ENCODE data around the gene PTGER3. TPM values are rescaled to one million over a fixed set of nuclear protein-coding genes. Genes with fewer than 3 reads are reported as not detected.

PTGER3 gene
- total RNA-seq, 1 donor from 2014 or later: not detected

GRCh38 chr1:70970407-70970806 lies 77.2 kb downstream of the PTGER3 start:
- no peak for DNase-seq (ENCODE audit: low read depth, low spot score)
- no peak overlapping the region for H3K4me3 Mint-ChIP-seq
- no peaks in the 10 kb centered on the region for H3K4me1 Mint-ChIP-seq
- TF ChIP-seq CTCF (conservative IDR thresholded peaks at IDR 0.05): no peak
- H3K27me3 Mint-ChIP-seq (ENCODE audit: low read depth): peaks cover 14% of the 10 kb centered on the region
- H3K27ac Mint-ChIP-seq (ENCODE audit: unreplicated experiment): no peak overlapping the region
- peaks cover 5% of the 10 kb centered on the region for H3K9me3 Mint-ChIP-seq
- H3K36me3 Mint-ChIP-seq (ENCODE audit: low read depth): no peaks in the 10 kb centered on the region

- Mint-ChIP-seq H3K4me3 (no peak overlapping the region), H3K36me3 (ENCODE audit: low read depth) (no peaks in the 10 kb centered on the region), H3K27me3 (ENCODE audit: low read depth) (peaks cover 9% of the 10 kb centered on the region), H3K4me1 (no peaks in the 10 kb centered on the region), H3K27ac (ENCODE audit: unreplicated experiment) (no peak overlapping the region), H3K9me3 (peaks cover 5% of the 10 kb centered on the region)
- TF ChIP-seq CTCF (conservative IDR thresholded peaks at IDR 0.05): peak; percentile 62
- DNase-seq (ENCODE audit: low read depth, low spot score): no peak
Observed at GRCh38 chr1:70966018-70966638, 81.5 kb downstream of the PTGER3 start.

DNA sequence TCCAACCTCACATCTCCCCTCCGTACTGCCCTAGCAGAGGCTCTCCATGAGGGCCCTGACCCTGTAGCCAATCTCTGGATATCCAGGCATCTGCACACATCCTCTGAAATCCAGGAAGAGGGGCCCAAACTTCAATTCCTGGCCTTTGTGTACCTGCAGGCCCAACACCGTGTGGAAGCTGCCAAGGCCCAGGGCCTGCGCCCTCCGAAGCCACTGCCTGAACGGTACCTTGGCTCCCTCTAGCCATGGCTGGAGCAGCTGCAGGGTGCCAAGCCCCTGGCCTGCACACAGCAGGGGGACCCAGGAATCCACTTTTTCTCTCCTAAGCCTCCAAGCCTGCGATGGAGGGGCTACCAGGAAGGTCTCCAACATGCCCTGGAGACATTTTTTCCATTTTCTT lies 84.2 kb downstream of the PTGER3 start:
- Mint-ChIP-seq H3K36me3 (ENCODE audit: low read depth) (no peaks in the 10 kb centered on the region), H3K4me3 (no peak overlapping the region), H3K27ac (ENCODE audit: unreplicated experiment) (no peak overlapping the region), H3K9me3 (peaks cover 5% of the 10 kb centered on the region), H3K27me3 (ENCODE audit: low read depth) (peaks cover 8% of the 10 kb centered on the region), H3K4me1 (no peaks in the 10 kb centered on the region)
- no peak for TF ChIP-seq CTCF (conservative IDR thresholded peaks at IDR 0.05)
- no peak for DNase-seq (ENCODE audit: low read depth, low spot score)

GRCh38 chr1:70961374-70961975 lies 86.1 kb downstream of the PTGER3 start:
- peaks cover 13% of the 10 kb centered on the region for H3K27me3 Mint-ChIP-seq (ENCODE audit: low read depth)
- H3K9me3 Mint-ChIP-seq: peaks cover 3% of the 10 kb centered on the region
- H3K36me3 Mint-ChIP-seq (ENCODE audit: low read depth): no peaks in the 10 kb centered on the region
- H3K27ac Mint-ChIP-seq (ENCODE audit: unreplicated experiment): no peak overlapping the region
- no peak for TF ChIP-seq CTCF (conservative IDR thresholded peaks at IDR 0.05)
- no peak for DNase-seq (ENCODE audit: low read depth, low spot score)
- H3K4me1 Mint-ChIP-seq: no peaks in the 10 kb centered on the region
- no peak overlapping the region for H3K4me3 Mint-ChIP-seq

- H3K27ac Mint-ChIP-seq (ENCODE audit: unreplicated experiment): no peak overlapping the region
- no peak for DNase-seq (ENCODE audit: low read depth, low spot score)
- H3K9me3 Mint-ChIP-seq: peaks cover 2% of the 10 kb centered on the region
- no peak for TF ChIP-seq CTCF (conservative IDR thresholded peaks at IDR 0.05)
- H3K4me1 Mint-ChIP-seq: no peaks in the 10 kb centered on the region
- no peak overlapping the region for H3K4me3 Mint-ChIP-seq
- peaks cover 19% of the 10 kb centered on the region for H3K27me3 Mint-ChIP-seq (ENCODE audit: low read depth)
- H3K36me3 Mint-ChIP-seq (ENCODE audit: low read depth): no peaks in the 10 kb centered on the region
Observed at GRCh38 chr1:70948396-70949017, 99.1 kb downstream of the PTGER3 start.
